Endometrial microvascular endothelial cells (primary cell): ENCODE results near the gene RECK. TPM values are rescaled to one million over a fixed set of nuclear protein-coding genes. Genes with fewer than 3 reads are reported as not detected.
"Not testable (repeated sequence)": the region's sequence is repeated elsewhere in the genome, so short reads cannot be mapped to it uniquely, and the experiment has no call there.

Source experiments
- in situ Hi-C: cut with HindIII; loops from 2 replicates; pipeline ENCODE4 v1.10.0; 2017; ENCODE audit warnings: low sequenced_read_pairs, low pct_unique_long_range_greater_than_20kb; ENCODE audit errors: inconsistent ontology term
- total RNA-seq: library from RNA; depleted of rRNA; stranded (reverse); fragments of >200 nt; gene quantifications from one replicate; pipeline ENCODE4 v1.2.3, GENCODE V29; 2015; ENCODE audit errors: inconsistent ontology term

The RECK gene
- total RNA-seq, 1 donor from 2014 or later: 13.6 TPM

DNA sequence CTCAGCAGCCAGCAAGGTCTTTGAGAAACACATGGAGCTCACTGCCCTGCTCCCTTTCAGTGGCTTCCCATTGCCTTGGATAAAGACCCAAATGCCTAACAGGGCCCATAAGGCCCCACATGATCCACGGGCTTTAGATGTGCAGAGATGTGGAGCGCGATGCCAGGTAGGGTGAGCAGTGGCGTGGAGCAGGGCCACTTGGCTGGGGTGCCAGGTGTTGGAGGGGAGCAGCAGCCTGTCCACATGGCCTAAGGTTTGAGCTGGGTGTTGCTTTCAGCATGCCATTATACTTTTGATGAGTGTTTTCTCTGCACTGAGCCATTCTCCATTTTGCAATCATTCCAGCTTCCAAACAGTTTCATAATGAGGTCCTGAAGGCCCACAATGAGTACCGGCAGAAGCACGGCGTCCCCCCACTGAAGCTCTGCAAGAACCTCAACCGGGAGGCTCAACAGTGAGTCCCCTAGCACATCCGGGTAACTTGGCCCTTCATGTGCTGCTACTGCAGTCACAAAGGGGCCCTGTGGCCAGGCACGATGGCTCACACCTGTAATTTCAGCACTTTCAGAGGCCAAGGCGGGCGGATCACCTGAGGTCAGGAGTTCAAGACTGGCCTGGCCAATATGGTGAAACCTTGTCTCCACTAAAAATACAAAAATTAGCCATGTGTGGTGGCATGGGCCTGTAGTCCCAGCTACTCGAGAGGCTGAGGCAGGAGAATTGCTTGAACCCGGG lies 110.9 kb downstream of the RECK start:
- in situ Hi-C loops: no loop called here

- in situ Hi-C loops: no loop called here
Observed at GRCh38 chr9:36148311-36149051, 111.8 kb downstream of the RECK start.

DNA sequence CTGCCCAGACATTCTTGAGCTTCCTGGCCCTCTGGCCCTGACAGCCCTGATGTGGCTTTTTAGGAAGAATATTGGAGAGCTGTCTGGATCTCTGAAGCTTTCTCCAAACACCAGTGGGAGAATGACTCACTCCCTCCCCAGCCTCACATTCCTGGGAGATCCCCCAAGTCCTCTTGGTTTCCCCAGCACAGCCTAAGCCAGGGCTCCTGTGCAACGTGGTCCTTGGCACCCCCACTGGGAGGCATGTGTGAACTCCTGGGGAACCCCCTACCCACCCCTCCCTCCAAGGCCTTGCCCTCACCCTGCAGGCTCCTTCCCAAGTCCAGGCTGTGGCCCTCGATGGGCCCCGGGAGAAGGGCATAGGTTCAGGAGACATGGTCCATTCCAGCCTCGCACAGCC lies 112.5 kb downstream of the RECK start:
- in situ Hi-C loops: no loop called here

GRCh38 chr9:36150574-36151315 lies 114.0 kb downstream of the RECK start:
- in situ Hi-C loops: no loop called here

DNA sequence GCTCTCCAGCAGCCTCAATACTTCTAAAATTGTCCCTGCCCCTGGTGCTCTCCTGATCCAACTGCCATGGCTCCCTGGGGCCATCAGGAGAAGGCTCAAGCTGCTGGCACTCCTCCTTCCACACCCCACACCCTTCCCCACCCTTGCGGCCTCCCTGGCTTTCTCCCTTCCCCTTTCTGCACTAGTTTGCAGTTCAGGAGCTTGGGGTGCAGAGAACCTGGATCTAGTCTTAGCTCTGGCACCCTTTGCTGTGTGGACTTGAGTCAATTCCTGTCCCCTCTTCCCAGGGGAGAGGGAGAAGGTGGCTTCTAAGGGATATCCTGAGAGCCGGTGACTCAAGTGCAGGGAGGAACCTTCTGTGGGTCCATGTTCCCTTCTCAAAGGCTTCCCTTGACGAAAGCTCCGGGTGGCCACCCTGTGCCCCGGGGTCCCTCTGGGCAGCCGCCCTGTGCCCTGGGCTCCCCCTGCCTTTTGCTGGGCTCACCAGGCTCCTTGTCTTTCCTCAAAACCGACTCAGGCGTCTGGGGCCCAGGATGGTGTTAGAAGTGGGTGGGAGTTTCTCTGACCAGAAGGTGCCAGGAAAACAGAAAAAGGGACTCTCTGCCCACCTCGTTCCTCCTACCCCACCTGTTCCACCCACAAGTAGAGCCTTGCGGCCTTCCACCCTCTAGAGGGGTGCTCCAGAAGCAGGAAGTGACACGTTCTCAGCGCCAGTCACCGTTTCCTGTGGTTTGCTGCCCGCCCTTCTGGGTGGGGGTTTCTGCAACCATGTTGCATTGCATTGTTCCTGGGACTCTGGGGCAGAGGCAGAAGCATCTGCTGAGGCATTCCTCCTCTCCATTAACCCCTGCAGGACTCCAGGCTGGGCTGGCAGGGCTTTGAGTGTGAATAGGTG lies 114.8 kb downstream of the RECK start:
- in situ Hi-C loops: no loop called here

GRCh38 chr9:36152741-36153438 lies 116.2 kb downstream of the RECK start:
- in situ Hi-C loops: no loop called here

DNA sequence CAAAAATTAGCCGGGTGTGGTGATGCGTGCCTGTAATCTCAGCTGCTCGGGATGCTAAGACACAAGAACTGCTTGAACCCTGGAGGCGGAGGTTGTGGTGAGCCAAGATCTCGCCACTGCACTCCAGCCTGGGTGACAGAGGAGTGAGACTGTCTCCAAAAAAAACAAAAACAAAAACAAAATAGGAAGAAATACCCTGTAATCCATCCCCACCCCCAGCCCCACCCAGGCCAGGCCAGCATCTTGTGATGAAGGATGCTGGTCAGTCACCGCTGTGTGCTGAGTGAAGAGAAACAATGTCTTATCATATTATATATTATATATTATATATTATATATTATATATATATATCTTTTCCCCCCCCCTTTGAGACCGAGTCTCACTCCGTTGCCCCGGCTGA lies 117.0 kb downstream of the RECK start:
- in situ Hi-C loops: no loop called here

- in situ Hi-C loops: no loop called here
Observed at GRCh38 chr9:36154331-36154952, 117.7 kb downstream of the RECK start.

GRCh38 chr9:36156116-36156515 lies 119.4 kb downstream of the RECK start:
- in situ Hi-C loops: no loop called here

- in situ Hi-C loops: no loop called here
Observed at GRCh38 chr9:36158122-36158521, 121.4 kb downstream of the RECK start.

DNA sequence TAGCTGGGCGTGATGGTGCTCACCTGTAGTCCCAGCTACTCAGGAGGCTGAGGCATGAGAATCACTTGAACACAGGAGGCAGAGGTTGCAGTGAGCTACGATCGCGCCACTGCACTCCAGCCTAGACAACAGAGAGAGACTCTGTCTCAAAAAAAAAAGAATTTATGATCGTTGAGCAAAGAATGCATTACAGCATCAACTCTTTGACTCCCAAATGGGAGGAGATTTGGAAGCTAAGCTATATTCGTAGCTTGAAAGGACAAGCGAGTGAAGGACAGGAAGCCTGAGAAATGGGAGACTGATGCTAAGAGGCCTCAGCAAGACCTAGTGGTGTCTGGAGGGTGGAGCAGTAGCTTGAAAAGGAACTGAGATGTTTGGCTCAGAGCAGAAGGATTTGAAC lies 122.2 kb downstream of the RECK start:
- in situ Hi-C loops: no loop called here

- in situ Hi-C loops: not testable (repeated sequence)
Observed at GRCh38 chr9:36159509-36159908, 122.8 kb downstream of the RECK start.

DNA sequence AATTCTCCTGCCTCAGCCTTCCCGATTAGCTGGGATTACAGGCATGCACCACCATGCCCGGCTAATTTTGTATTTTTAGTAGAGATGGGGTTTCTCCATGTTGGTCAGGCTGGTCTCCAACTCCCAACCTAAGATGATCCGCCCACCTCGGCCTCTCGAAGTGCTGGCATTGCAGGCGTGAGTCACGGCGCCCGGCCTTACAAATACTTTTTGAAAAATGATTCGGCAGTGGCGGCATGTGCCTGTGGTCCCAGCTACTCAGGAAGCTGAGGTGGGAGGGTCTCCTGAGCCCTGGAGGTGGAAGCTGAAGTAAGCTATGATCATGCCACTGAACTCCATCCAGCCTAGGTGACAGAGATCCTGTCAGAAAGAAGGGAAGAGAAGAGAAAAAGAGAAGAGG lies 123.4 kb downstream of the RECK start:
- in situ Hi-C loops: not testable (repeated sequence)

DNA sequence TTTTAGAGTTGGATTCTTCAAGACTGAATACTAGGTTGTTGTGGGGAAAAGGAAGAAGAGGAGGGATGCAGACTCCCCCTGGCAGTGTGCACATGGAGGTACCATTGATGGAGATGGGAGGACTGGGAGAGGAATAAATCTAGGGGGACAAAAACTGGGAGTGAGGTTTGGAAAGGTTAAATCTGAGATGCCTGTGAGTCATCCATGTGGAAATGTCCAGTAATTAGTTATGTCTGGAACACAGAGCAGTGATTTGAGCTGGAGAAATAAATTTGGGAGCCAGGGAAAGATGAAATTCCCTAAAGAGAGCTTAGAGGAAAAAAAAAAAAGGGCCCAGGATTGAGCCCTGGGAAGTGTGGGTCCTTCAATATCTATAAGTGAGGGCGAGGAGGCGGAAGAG lies 124.5 kb downstream of the RECK start:
- in situ Hi-C loops: no loop called here

- in situ Hi-C loops: no loop called here
Observed at GRCh38 chr9:36162211-36162738, 125.6 kb downstream of the RECK start.

DNA sequence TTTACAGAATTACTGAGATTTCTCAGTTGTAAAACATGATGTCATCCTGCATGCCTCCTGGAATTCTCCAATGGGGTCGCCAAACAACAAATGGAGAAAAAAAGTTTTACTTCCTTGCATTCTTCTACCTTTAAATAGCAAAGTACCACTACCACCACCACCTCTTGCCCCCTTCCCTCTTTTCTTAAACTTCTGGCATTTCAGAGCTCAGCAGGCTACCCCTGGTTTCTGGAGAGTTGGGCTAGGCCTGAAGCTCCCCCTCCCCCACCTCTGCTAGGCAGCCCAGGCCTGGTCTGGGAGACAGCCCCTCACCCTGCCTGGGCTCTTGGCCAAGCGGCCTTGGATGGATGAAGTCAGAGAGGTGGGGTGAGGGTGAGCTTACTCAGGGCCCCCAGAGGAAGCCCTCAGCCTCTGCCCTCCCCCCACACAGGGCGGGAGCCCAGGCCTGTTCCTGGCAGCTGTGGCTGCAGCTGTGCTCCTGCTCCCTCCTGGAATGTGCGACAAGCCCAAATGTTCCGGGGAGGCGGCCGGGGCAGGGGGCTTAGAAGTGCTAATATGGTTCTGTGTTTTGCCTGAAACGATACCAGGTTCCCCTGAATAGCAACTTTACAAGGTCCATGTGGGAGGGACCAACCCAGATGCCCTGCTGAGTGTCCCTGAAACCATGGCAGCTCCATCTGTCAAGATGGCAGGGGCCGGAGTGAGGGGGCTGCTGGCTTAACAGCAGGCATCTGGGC lies 126.5 kb downstream of the RECK start:
- in situ Hi-C loops: no loop called here

- in situ Hi-C loops: no loop called here
Observed at GRCh38 chr9:36163786-36164170, 127.1 kb downstream of the RECK start.
